CD4-positive, CD25-positive, alpha-beta regulatory T cell (primary cell): ENCODE results near the gene PGM5. TPM values are rescaled to one million over a fixed set of nuclear protein-coding genes. Genes with fewer than 3 reads are reported as not detected.
"Not testable (repeated sequence)": the region's sequence is repeated elsewhere in the genome, so short reads cannot be mapped to it uniquely, and the experiment has no call there.

Experiments
- ATAC-seq, 2 donors: fragments of 150-1000 bp; cut with Tn5 transposase; one replicate each; pipeline ENCODE4 v1.10.0; 2021; ENCODE audit warnings: low read depth in 2 of 2, moderate number of reproducible peaks in 2 of 2, moderate library complexity in 1 of 2
- DNase-seq, 3 donors: peaks; one replicate each; pipeline versions ENCODE4 v3.0.0 to v3.0.0-alpha.2; 2012 to 2022; ENCODE audit warnings: mixed read lengths in 1 of 3
- H3K27ac ChIP-seq: one replicate; pipeline ENCODE4 v1.7.0; 2013; ENCODE audit warnings: mild to moderate bottlenecking, low read length; ENCODE audit not compliant: insufficient read depth, poor library complexity, severe bottlenecking
- H3K27me3 ChIP-seq: one replicate; pipeline ENCODE4 v1.7.0; 2013; ENCODE audit warnings: low read length; ENCODE audit not compliant: control insufficient read depth, insufficient read depth
- H3K36me3 ChIP-seq: one replicate; pipeline ENCODE4 v1.7.0; 2013; ENCODE audit warnings: mild to moderate bottlenecking, low read length, moderate library complexity; ENCODE audit not compliant: control insufficient read depth, insufficient read depth
- H3K4me1 ChIP-seq: 2 replicates; pipeline ENCODE4 v1.7.0; 2013; ENCODE audit warnings: mild to moderate bottlenecking, low read length; ENCODE audit not compliant: insufficient read depth, control insufficient read depth, poor library complexity, severe bottlenecking
- H3K4me3 ChIP-seq: one replicate; pipeline ENCODE4 v1.7.0; 2013; ENCODE audit warnings: low read depth, mild to moderate bottlenecking, low read length, moderate library complexity
- H3K9me3 ChIP-seq, 2 experiments: 1 replicate in 1 of 2; 2 replicates in 1 of 2; pipeline ENCODE4 v1.7.0; 2013; ENCODE audit warnings: low read length in 2 of 2, mild to moderate bottlenecking in 1 of 2, moderate library complexity in 1 of 2; ENCODE audit not compliant: control insufficient read depth in 2 of 2
- H3K27ac Mint-ChIP-seq, 3 donors: one replicate each; pipeline ENCODE4 v1.8.0; 2020 to 2022; ENCODE audit warnings: mild to moderate bottlenecking in 3 of 3, mixed read lengths in 3 of 3, moderate library complexity in 2 of 3
- H3K27me3 Mint-ChIP-seq: one replicate; pipeline ENCODE4 v1.8.0; 2022; ENCODE audit warnings: mild to moderate bottlenecking, mixed read lengths
- H3K36me3 Mint-ChIP-seq: one replicate; pipeline ENCODE4 v1.8.0; 2020; ENCODE audit warnings: mixed read lengths
- H3K4me1 Mint-ChIP-seq, 4 donors: one replicate each; pipeline ENCODE4 v1.8.0; 2020 to 2022; ENCODE audit warnings: mixed read lengths in 4 of 4, mild to moderate bottlenecking in 1 of 4
- H3K4me3 Mint-ChIP-seq, 4 donors: one replicate each; pipeline ENCODE4 v1.8.0; 2020 to 2022; ENCODE audit warnings: mild to moderate bottlenecking in 4 of 4, mixed read lengths in 4 of 4, moderate library complexity in 3 of 4
- H3K9me3 Mint-ChIP-seq, 7 donors: one replicate each; pipeline ENCODE4 v1.8.0; 2020 to 2022; ENCODE audit warnings: mixed read lengths in 7 of 7, mild to moderate bottlenecking in 3 of 7, moderate library complexity in 2 of 7
- polyA plus RNA-seq, 4 donors: library from polyadenylated mRNA; unstranded; fragments of 300-500 nt; fragmentation: Illumina TruSeq; gene quantifications; one replicate each; pipeline ENCODE4 v1.2.3, GENCODE V29; 2021
- total RNA-seq: library from RNA; stranded (reverse); gene quantifications from one replicate; pipeline ENCODE4 v1.2.3, GENCODE V29; 2022

PGM5 gene
- total and polyA plus RNA-seq, 5 donors from 2014 or later, result not detected

- not testable (repeated sequence) for H3K27ac Mint-ChIP-seq
These were observed 34.3 kb downstream of the PGM5 start for GRCh38 chr9:68390737-68391136.

DNA sequence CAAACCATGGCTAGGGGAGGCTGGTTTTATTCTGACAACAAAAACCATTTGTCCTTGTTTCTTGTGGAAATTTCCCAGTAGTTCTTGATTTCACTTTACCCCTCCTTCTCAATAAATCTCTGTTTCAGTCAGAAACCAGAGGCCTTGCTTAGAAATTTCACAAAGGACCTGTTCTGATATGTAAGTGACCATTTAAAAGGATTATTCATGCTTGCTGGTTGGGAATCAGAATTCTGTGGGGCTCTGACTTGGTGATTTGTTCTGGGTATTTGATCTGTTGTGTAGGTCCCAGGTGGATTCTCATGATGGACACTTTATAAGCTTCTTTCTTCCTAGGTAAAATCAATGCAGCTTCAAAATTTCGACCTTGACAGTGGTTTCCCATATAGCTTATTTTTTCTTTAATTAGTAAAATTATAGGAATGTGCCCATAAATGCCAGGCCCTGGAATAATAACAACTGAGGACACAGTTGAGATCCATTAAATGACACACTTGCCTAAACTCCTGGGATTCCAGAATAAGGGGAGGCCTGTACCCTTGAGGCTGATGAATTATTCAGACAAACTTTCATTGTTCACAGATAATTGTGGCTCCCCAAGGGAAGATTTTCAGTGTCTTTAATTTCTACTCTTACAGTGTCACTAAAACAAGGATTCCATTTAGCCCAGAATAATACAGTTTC lies 40.1 kb downstream of the PGM5 start:
- H3K4me3 ChIP-seq, H3K36me3 Mint-ChIP-seq, ATAC-seq, H3K27ac Mint-ChIP-seq, H3K4me1 Mint-ChIP-seq, H3K4me3 Mint-ChIP-seq, H3K27me3 Mint-ChIP-seq, DNase-seq, H3K36me3 ChIP-seq, H3K27ac ChIP-seq, H3K9me3 ChIP-seq, H3K9me3 Mint-ChIP-seq, H3K27me3 ChIP-seq, H3K4me1 ChIP-seq: not testable (repeated sequence)

More at GRCh38 chr9:68390737-68391136, 34.3 kb downstream of the PGM5 start:
- H3K36me3 ChIP-seq, H3K9me3 ChIP-seq, H3K4me3 Mint-ChIP-seq, H3K27ac ChIP-seq, H3K27me3 ChIP-seq, H3K4me1 Mint-ChIP-seq, DNase-seq, H3K27me3 Mint-ChIP-seq, H3K4me3 ChIP-seq, ATAC-seq, H3K36me3 Mint-ChIP-seq, H3K9me3 Mint-ChIP-seq, H3K4me1 ChIP-seq: not testable (repeated sequence)

DNA sequence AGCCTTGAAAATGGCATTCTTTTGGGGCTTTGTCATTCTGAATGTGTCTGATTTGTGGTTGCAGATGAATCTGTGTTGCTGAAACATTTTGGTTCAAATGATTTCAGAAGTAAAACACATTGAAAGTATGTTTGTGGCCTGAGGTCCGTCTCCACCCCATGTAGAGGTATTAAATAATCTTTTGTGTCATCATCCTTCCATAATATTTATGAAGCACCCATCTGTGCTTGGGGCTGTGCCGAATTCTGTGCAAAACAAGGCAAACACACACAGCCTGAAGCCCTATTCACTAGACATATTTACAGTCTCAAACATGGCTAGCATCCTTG lies 40.6 kb downstream of the PGM5 start:
- not testable (repeated sequence) for H3K9me3 Mint-ChIP-seq, H3K4me1 ChIP-seq, H3K36me3 ChIP-seq, H3K4me1 Mint-ChIP-seq, H3K27me3 Mint-ChIP-seq, H3K4me3 ChIP-seq, H3K4me3 Mint-ChIP-seq, H3K27me3 ChIP-seq, H3K27ac ChIP-seq, H3K9me3 ChIP-seq, ATAC-seq, H3K36me3 Mint-ChIP-seq, H3K27ac Mint-ChIP-seq, DNase-seq

GRCh38 chr9:68397796-68398195 lies 41.4 kb downstream of the PGM5 start:
- H3K4me1 Mint-ChIP-seq, H3K4me3 ChIP-seq, H3K9me3 ChIP-seq, DNase-seq, H3K4me3 Mint-ChIP-seq, H3K27me3 ChIP-seq, H3K27ac Mint-ChIP-seq, H3K27ac ChIP-seq, H3K36me3 Mint-ChIP-seq, H3K4me1 ChIP-seq, H3K36me3 ChIP-seq, H3K9me3 Mint-ChIP-seq, ATAC-seq, H3K27me3 Mint-ChIP-seq: not testable (repeated sequence)

GRCh38 chr9:68398324-68398723 lies 41.9 kb downstream of the PGM5 start:
- not testable (repeated sequence) for H3K36me3 ChIP-seq, H3K9me3 Mint-ChIP-seq, H3K36me3 Mint-ChIP-seq, H3K4me1 ChIP-seq, H3K27ac ChIP-seq, H3K4me3 ChIP-seq, H3K4me1 Mint-ChIP-seq, ATAC-seq, H3K27ac Mint-ChIP-seq, DNase-seq, H3K27me3 Mint-ChIP-seq, H3K27me3 ChIP-seq, H3K4me3 Mint-ChIP-seq, H3K9me3 ChIP-seq

- not testable (repeated sequence) for H3K27me3 Mint-ChIP-seq, H3K4me1 Mint-ChIP-seq, H3K9me3 Mint-ChIP-seq, H3K4me3 ChIP-seq, H3K27ac ChIP-seq, H3K4me1 ChIP-seq, DNase-seq, ATAC-seq, H3K27me3 ChIP-seq, H3K9me3 ChIP-seq, H3K4me3 Mint-ChIP-seq, H3K27ac Mint-ChIP-seq, H3K36me3 Mint-ChIP-seq, H3K36me3 ChIP-seq
These were observed 48.2 kb downstream of the PGM5 start for GRCh38 chr9:68404421-68405185.

GRCh38 chr9:68411865-68412264 lies 55.5 kb downstream of the PGM5 start:
- not testable (repeated sequence) for H3K9me3 ChIP-seq, H3K4me1 ChIP-seq, H3K27me3 Mint-ChIP-seq, H3K4me3 ChIP-seq, H3K36me3 ChIP-seq, H3K36me3 Mint-ChIP-seq, H3K27me3 ChIP-seq, DNase-seq, H3K27ac ChIP-seq, H3K4me1 Mint-ChIP-seq, ATAC-seq, H3K4me3 Mint-ChIP-seq, H3K27ac Mint-ChIP-seq, H3K9me3 Mint-ChIP-seq

GRCh38 chr9:68412754-68413153 lies 56.3 kb downstream of the PGM5 start:
- not testable (repeated sequence) for H3K9me3 ChIP-seq, H3K36me3 ChIP-seq, H3K27me3 ChIP-seq, H3K27ac ChIP-seq, H3K27ac Mint-ChIP-seq, H3K4me1 Mint-ChIP-seq, H3K4me3 ChIP-seq, DNase-seq, ATAC-seq, H3K27me3 Mint-ChIP-seq, H3K4me3 Mint-ChIP-seq, H3K9me3 Mint-ChIP-seq, H3K36me3 Mint-ChIP-seq, H3K4me1 ChIP-seq
